Liver (tissue), 3 donors: ENCODE data around the gene DDI1.

ENCODE experiments used
- ATF3 ChIP-seq: IDR thresholded peaks from 2 replicates; pipeline ENCODE4 v1.6.1; 2016; ENCODE audit warnings: antibody characterized with exemption
- EGR1 ChIP-seq, 2 donors: IDR thresholded peaks; 2 replicates each; pipeline ENCODE4 v1.6.1; 2016 to 2018; ENCODE audit warnings: antibody characterized with exemption in 2 of 2, low read depth in 2 of 2
- GABPA ChIP-seq, 2 donors: IDR thresholded peaks in 1 of 2; conservative IDR thresholded peaks in 1 of 2; 2 replicates each; pipeline ENCODE4 v1.6.1; 2016; ENCODE audit warnings: antibody characterized with exemption in 2 of 2, mild to moderate bottlenecking in 1 of 2, moderate library complexity in 1 of 2
- HNF4A ChIP-seq, 2 donors: conservative IDR thresholded peaks; 2 replicates each; pipeline ENCODE4 v1.6.1; 2016; ENCODE audit warnings: antibody characterized with exemption in 2 of 2, mild to moderate bottlenecking in 2 of 2
- MAX ChIP-seq: IDR thresholded peaks from 2 replicates; pipeline ENCODE4 v1.6.1; 2016; ENCODE audit warnings: antibody characterized with exemption
- TAF1 ChIP-seq: conservative IDR thresholded peaks from 2 replicates; pipeline ENCODE4 v1.6.1; 2016; ENCODE audit warnings: antibody characterized with exemption, mild to moderate bottlenecking
- YY1 ChIP-seq: IDR thresholded peaks from 2 replicates; pipeline ENCODE4 v1.6.1; 2016; ENCODE audit warnings: antibody characterized with exemption, mild to moderate bottlenecking
- TF ChIP-seq, protein P1 (sequence below): fragments of 150-350 bp; IDR thresholded peaks from 2 replicates; pipeline ENCODE4 v1.5.1; 2017; ENCODE audit warnings: improper control_type of control experiment, low read depth, low read length; ENCODE audit not compliant: missing input control
- TF ChIP-seq, protein P2 (sequence below): IDR thresholded peaks from 2 replicates; pipeline ENCODE4 v1.6.1; 2016; ENCODE audit warnings: antibody characterized with exemption
- donor health status: healthy.
- donor health status: healthy.

DNA sequence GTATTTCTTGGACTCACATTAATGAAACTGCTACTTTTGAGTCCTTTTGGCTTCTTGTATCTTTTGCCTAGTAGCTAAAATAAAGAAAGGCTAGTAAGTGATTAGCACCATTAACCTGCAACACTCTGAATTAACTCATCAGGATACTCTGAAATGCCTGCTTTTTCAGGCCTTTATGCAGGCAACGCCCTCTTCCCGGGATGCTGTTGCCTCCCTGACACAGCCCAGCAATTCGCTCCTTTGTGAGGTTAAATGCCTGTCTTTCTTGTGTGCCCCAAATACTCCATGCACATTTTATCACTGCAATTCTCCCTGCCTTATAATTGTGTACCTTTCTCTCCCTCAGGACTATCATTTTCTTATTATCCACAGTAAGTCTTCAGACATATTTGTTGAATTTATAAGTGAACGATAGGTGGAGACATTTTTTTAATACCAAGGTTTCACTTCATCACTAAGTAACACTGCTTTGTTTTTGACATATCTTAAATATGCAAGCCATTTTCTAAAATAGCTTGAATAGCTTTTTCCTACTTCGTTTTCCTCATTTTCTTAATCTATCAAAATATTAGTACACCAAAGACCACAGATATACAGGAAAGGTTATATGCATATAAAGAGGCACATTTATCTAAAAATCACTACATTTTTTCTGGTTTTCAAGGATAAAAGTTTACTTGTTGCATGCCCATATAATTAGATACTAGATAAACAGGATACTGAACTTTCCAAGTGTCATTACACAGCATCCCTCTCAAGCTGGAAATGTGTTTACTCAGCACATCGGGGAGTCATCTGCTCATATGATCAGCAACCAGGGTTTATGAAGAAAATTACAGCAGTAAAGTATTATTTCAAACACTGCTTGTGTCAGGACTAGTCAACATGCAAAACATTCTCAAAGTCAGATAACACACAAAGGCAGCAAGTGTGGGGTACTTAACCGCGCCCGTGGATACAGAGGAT lies 48.5 kb upstream of the DDI1 start:
- TF ChIP-seq, protein P1, sequence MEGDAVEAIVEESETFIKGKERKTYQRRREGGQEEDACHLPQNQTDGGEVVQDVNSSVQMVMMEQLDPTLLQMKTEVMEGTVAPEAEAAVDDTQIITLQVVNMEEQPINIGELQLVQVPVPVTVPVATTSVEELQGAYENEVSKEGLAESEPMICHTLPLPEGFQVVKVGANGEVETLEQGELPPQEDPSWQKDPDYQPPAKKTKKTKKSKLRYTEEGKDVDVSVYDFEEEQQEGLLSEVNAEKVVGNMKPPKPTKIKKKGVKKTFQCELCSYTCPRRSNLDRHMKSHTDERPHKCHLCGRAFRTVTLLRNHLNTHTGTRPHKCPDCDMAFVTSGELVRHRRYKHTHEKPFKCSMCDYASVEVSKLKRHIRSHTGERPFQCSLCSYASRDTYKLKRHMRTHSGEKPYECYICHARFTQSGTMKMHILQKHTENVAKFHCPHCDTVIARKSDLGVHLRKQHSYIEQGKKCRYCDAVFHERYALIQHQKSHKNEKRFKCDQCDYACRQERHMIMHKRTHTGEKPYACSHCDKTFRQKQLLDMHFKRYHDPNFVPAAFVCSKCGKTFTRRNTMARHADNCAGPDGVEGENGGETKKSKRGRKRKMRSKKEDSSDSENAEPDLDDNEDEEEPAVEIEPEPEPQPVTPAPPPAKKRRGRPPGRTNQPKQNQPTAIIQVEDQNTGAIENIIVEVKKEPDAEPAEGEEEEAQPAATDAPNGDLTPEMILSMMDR, result no peak
- TF ChIP-seq, protein P2, sequence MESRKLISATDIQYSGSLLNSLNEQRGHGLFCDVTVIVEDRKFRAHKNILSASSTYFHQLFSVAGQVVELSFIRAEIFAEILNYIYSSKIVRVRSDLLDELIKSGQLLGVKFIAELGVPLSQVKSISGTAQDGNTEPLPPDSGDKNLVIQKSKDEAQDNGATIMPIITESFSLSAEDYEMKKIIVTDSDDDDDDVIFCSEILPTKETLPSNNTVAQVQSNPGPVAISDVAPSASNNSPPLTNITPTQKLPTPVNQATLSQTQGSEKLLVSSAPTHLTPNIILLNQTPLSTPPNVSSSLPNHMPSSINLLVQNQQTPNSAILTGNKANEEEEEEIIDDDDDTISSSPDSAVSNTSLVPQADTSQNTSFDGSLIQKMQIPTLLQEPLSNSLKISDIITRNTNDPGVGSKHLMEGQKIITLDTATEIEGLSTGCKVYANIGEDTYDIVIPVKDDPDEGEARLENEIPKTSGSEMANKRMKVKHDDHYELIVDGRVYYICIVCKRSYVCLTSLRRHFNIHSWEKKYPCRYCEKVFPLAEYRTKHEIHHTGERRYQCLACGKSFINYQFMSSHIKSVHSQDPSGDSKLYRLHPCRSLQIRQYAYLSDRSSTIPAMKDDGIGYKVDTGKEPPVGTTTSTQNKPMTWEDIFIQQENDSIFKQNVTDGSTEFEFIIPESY, result no peak
- TF ChIP-seq MAX (no peak), HNF4A (conservative IDR thresholded peaks at IDR 0.05) (no peak), GABPA (IDR thresholded peaks at IDR 0.05 in 1 of 2, conservative IDR thresholded peaks at IDR 0.05 in 1 of 2) (no peak), ATF3 (no peak), TAF1 (no peak), EGR1 (IDR thresholded peaks at IDR 0.05; ENCODE audit: low read depth in 2 of 2) (no peak), YY1 (no peak)
